GM12874 (cell line): ENCODE data around the gene MAP3K6.

Source experiments
- TF ChIP-seq, protein P1 (sequence below): IDR thresholded peaks from 2 replicates; pipeline ENCODE4 v1.5.1; 2011; ENCODE audit warnings: low read depth, mild to moderate bottlenecking, control low read depth, low read length, moderate library complexity; ENCODE audit not compliant: insufficient read depth

Gene MAP3K6

DNA sequence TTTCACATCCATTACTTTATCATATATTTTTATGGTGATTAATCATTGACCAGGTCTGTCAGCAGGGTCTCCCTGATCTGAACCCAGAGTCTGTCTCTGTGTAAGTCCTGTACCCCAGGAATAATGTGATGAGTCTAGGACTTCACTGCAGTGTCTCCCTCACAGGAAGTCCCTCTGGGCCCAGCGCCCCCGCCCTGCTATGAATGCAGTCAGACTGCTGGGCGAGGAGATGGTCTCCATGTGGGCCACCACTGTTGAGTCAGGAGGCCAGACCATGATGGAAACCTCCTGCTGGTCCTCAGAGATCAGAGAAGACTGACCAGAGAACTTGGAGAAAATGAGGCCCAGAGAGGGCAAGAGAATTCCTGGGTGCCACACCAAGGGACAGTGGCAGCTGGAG is 35.3 kb downstream of the MAP3K6 start:
- TF ChIP-seq, protein P1, sequence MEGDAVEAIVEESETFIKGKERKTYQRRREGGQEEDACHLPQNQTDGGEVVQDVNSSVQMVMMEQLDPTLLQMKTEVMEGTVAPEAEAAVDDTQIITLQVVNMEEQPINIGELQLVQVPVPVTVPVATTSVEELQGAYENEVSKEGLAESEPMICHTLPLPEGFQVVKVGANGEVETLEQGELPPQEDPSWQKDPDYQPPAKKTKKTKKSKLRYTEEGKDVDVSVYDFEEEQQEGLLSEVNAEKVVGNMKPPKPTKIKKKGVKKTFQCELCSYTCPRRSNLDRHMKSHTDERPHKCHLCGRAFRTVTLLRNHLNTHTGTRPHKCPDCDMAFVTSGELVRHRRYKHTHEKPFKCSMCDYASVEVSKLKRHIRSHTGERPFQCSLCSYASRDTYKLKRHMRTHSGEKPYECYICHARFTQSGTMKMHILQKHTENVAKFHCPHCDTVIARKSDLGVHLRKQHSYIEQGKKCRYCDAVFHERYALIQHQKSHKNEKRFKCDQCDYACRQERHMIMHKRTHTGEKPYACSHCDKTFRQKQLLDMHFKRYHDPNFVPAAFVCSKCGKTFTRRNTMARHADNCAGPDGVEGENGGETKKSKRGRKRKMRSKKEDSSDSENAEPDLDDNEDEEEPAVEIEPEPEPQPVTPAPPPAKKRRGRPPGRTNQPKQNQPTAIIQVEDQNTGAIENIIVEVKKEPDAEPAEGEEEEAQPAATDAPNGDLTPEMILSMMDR, result no peak

DNA sequence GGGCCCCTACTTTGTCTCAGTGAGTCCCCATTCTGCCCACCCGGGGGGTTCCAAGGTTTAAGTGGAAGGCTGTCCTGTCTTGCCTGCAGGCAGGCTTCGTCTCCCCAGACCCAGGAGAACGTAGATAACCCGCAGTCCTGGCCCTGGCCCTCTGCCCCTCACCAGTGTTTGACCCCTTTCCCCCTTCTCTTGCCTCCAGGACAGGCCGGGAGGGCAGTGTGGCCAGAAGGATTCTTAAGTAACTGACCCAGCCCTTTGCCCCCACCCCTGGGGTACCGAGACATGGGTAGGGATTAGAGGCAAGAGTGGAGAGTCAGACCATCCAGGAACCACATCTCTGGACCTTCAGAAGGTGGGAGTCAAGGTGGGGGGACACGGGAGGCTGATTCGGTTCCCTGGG is 36.0 kb downstream of the MAP3K6 start:
- TF ChIP-seq, protein P1, result no peak

DNA sequence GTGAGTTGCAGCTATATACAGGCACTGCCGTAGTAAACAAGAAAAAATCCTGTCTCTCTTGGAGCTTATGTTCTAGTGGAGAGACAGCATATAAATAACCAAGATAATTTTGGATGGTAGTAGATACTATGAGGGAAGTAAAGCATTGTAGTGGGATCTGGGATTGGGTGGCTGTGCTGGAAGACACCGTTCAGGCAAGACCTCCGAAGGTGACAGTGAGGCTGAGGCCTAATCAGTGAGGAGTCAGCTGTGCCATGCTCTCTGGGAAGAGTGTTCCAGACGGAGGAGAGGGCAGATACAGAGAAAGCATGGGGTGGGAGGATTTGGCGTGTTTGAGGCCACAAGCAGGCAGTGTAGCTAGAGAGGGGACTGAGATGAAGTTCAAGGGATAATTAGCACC is 38.8 kb downstream of the MAP3K6 start:
- TF ChIP-seq, protein P1, result no peak

DNA sequence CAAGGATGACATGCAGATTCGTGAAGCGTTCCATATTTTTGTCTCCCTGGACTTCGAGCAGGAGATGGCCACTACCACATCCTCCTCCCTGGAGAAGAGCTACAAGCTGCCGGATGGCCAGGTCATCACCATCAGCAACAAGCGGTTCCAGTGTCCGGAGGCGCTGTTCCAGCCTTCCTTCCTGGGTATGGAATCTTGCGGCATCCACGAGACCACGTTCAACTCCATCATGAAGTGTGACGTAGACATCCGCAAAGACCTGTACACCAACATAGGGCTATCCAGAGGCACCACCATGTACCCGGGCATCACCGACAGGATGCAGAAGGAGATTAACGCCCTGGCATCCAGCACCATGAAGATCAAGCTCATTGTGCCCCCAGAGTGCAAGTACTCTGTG is 41.5 kb downstream of the MAP3K6 start:
- TF ChIP-seq, protein P1, result no peak

DNA sequence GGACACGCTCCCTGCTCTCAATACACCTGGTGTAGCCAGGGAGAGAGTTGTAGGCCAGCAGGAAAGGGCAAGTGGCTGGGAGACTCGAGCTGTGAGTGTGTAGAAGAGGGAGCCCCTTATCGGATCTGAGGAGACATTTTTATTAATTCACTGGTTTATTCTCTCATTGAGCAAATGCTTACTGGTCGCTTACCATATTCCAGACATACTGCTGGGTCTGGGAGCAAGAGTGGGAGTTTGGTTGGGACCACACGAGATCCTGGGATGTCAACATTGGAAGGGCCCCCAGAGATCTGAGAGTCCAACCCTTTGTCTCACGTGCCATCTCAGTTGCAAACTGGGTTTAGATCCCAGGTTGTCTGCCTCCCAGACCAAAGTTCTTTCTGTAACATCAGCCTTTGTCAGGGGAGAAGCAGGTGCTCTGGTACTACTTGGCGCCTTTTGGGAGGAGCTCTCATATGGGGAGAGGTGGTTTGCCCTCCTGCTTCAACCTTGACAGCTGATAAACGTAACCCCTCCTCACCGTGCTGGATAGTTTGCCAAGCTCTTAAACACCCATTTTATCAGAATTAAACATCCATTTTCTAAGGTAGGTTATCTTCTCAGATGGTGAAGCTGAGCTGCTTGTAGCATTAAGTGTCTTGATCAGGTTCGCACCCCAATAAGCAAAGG is 44.1 kb downstream of the MAP3K6 start:
- TF ChIP-seq, protein P1, result no peak

DNA sequence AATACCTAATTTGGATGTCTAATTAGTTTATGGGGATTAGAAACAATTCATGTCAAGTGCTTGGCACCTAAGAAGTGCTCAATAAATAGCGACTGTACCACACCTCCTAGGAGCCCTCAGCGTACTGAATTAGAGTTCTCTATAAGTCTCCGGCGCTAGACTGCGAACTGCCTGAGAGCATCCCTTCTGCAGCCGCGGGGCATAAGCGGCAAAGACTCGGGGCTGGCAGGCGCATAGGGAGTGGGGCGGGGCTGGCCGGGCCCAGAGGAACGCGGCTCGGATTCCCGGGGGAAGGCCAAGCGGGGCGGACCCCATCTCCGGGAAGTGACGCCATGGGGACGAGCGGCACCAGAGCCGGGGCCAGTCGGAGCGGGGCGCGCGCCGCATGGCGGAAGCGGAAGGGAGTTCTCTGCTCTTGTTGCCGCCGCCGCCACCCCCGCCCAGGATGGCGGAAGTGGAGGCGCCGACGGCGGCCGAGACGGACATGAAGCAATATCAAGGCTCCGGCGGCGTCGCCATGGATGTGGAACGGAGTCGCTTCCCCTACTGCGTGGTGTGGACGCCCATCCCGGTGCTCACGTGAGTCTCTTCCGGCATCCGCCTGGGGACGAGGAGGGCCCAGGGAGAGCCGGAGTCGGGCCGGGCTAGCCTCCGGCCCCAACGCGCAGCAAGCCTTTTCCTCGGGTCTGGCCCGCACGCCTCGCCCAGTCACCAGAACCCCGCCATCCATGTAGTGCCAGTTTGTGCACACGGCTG is 44.8 kb downstream of the MAP3K6 start, which contains the start of gene TMEM222:
TMEM222 (plus strand) TSS at position 351 of the 756 bp plus-strand sequence; CDS start at position 386, 35 bp downstream.
- TF ChIP-seq, protein P1, result no peak

DNA sequence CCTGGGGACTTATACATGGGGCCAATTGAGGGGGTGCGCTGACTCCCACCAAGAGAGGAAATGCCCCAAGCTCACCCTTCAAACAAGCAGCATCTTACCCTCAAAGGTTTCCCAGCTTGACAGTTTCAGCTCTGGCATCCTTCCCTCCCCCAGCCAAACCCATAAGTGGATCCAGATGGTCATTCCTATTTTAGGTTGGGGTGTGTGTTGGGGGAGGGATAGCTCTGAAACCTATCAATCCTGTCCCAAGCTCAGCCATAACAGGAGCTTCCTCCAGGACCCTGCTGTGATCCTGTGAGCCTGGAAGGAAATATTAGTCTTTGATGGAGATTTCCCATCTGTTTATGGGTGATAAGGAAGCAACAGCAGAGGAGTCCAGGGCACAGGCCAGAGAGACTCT is 48.2 kb downstream of the MAP3K6 start:
- TF ChIP-seq, protein P1, result no peak
